ENCODE results near the gene TRAF3IP1. TPM values are rescaled to one million over a fixed set of nuclear protein-coding genes. Genes with fewer than 3 reads are reported as not detected.
A peak's percentile ranks its signal among the peaks of the same experiment; 100 is the strongest.

TRAF3IP1 gene
- total RNA-seq, 2 experiments from 2014 or later = 3.6 to 6.1 TPM

GRCh38 chr2:238415036-238415764 is 94.9 kb downstream of the TRAF3IP1 start:
- CTCF ChIA-PET = interaction anchor here (0.6 to 1.7 kb wide), 3 partner anchors 9 to 159 kb away, joined by 3 to 5 read pairs (median 3); no protein-coding TSS in a partner anchor
- peaks cover 13% of the 10 kb centered on the region for H3K9me3 Mint-ChIP-seq
- no peak overlapping the region for H3K27ac Mint-ChIP-seq
- H3K4me3 Mint-ChIP-seq = no peak overlapping the region
- H3K36me3 Mint-ChIP-seq (ENCODE audit: low read depth) = peaks cover 5% of the 10 kb centered on the region
- peak; percentile 56 for DNase-seq
- no peaks in the 10 kb centered on the region for H3K27me3 Mint-ChIP-seq (ENCODE audit: low read depth)
- peaks cover 2% of the 10 kb centered on the region for H3K4me1 Mint-ChIP-seq (ENCODE audit: low read depth)
- intact Hi-C loops (cut with micrococcal nuclease) = no loop called here

DNA sequence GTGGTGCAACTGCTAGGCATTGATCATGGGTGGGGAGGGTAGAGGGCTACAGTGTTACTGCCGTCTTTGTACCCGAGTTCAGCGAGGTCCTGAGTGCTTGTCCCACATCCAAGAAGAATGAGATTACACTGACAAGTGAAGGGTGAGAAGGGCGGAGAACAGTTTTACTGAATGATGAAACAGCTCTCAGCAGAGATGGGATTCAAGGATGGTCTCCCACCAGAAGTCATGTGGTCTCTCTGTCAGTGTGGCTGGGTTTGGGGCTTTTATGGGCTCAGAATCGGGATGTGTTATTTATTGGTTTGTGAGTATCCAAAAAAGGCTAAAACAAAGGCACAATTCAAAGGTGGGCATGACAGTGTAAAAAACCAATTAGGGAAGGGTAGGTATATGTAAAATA is 95.6 kb downstream of the TRAF3IP1 start:
- Mint-ChIP-seq H3K9me3 (peaks cover 13% of the 10 kb centered on the region), H3K36me3 (ENCODE audit: low read depth) (peaks cover 5% of the 10 kb centered on the region), H3K4me3 (no peak overlapping the region), H3K27ac (no peak overlapping the region), H3K27me3 (ENCODE audit: low read depth) (no peaks in the 10 kb centered on the region), H3K4me1 (ENCODE audit: low read depth) (peaks cover 2% of the 10 kb centered on the region)
- intact Hi-C loops (cut with micrococcal nuclease) = no loop called here
- CTCF ChIA-PET = interaction anchor here (1.7 kb wide), 1 partner anchor 10 kb away, joined by 5 read pairs; no protein-coding TSS in a partner anchor
- no peak for DNase-seq

GRCh38 chr2:238418196-238418998 is 98.1 kb downstream of the TRAF3IP1 start:
- CTCF ChIA-PET = no interaction called here
- H3K36me3 Mint-ChIP-seq (ENCODE audit: low read depth) = peaks cover 5% of the 10 kb centered on the region
- peaks cover 13% of the 10 kb centered on the region for H3K9me3 Mint-ChIP-seq
- no peak overlapping the region for H3K27ac Mint-ChIP-seq
- intact Hi-C loops (cut with micrococcal nuclease) = no loop called here
- DNase-seq = no peak
- no peak overlapping the region for H3K4me3 Mint-ChIP-seq
- no peaks in the 10 kb centered on the region for H3K27me3 Mint-ChIP-seq (ENCODE audit: low read depth)
- peaks cover 2% of the 10 kb centered on the region for H3K4me1 Mint-ChIP-seq (ENCODE audit: low read depth)

DNA sequence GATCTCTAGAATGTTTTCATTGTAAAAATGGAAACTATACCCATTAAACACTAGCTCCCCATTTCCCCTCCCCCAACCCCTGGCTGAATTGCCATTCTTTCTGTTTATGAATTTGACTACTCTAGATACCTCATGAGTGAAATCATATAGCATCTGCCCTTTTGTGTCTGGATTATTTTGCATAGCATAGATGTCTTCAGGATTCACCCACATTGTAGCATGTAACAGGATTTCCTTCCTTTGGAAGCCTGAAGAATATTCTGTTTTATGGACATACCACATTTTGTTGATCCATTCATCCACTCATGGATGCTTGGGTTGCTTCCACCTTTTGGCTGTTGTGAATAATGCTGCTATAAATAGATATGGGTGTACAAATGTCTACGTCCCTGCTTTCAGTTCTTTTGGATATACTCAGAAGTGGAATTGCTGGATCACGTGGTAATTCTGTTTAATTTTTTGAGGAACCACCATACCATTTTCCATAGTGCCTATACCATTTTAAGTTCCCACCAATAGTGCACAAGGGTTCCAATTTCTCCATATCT is 98.8 kb downstream of the TRAF3IP1 start:
- H3K27ac Mint-ChIP-seq = no peak overlapping the region
- no peak overlapping the region for H3K4me3 Mint-ChIP-seq
- peaks cover 2% of the 10 kb centered on the region for H3K4me1 Mint-ChIP-seq (ENCODE audit: low read depth)
- no peak for DNase-seq
- no peaks in the 10 kb centered on the region for H3K27me3 Mint-ChIP-seq (ENCODE audit: low read depth)
- CTCF ChIA-PET = no interaction called here
- peaks cover 13% of the 10 kb centered on the region for H3K9me3 Mint-ChIP-seq
- H3K36me3 Mint-ChIP-seq (ENCODE audit: low read depth) = peaks cover 5% of the 10 kb centered on the region
- intact Hi-C loops (cut with micrococcal nuclease) = no loop called here

- Mint-ChIP-seq H3K27ac (no peak overlapping the region), H3K4me3 (no peak overlapping the region), H3K27me3 (ENCODE audit: low read depth) (no peaks in the 10 kb centered on the region), H3K9me3 (peaks cover 12% of the 10 kb centered on the region), H3K4me1 (ENCODE audit: low read depth) (no peaks in the 10 kb centered on the region), H3K36me3 (ENCODE audit: low read depth) (peaks cover 5% of the 10 kb centered on the region)
- CTCF ChIA-PET = no interaction called here
- intact Hi-C loops (cut with micrococcal nuclease) = no loop called here
- no peak for DNase-seq
Observed at GRCh38 chr2:238420442-238420841, 100.1 kb downstream of the TRAF3IP1 start.

GRCh38 chr2:238420878-238421694 is 100.8 kb downstream of the TRAF3IP1 start:
- H3K9me3 Mint-ChIP-seq = peaks cover 8% of the 10 kb centered on the region
- CTCF ChIA-PET = no interaction called here
- no peak overlapping the region for H3K4me3 Mint-ChIP-seq
- H3K36me3 Mint-ChIP-seq (ENCODE audit: low read depth) = peaks cover 5% of the 10 kb centered on the region
- no peak overlapping the region for H3K27ac Mint-ChIP-seq
- intact Hi-C loops (cut with micrococcal nuclease) = no loop called here
- no peaks in the 10 kb centered on the region for H3K27me3 Mint-ChIP-seq (ENCODE audit: low read depth)
- H3K4me1 Mint-ChIP-seq (ENCODE audit: low read depth) = peaks cover 1% of the 10 kb centered on the region
- DNase-seq = no peak

DNA sequence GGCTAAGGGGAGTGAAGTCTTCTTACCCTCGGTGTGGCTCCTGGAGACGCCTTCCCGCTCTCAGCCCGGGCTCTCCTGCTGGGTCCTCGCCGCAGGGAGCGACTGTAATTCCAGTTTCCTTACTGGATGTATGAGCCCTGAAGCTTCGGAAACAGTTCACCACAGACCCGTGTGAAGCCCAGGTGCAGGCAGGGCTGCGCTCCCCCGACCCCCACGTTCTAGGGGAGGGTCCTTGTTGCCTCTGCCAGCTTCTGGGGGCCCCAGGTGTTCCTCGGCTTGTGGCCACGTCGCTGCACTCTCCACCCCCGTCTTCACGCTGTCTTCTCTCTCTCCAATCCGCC is 101.3 kb downstream of the TRAF3IP1 start:
- CTCF ChIA-PET = no interaction called here
- Mint-ChIP-seq H3K9me3 (peaks cover 2% of the 10 kb centered on the region), H3K4me1 (ENCODE audit: low read depth) (peaks cover 3% of the 10 kb centered on the region), H3K4me3 (no peak overlapping the region), H3K27me3 (ENCODE audit: low read depth) (no peaks in the 10 kb centered on the region), H3K36me3 (ENCODE audit: low read depth) (peaks cover 2% of the 10 kb centered on the region), H3K27ac (no peak overlapping the region)
- intact Hi-C loops (cut with micrococcal nuclease) = no loop called here
- DNase-seq = no peak

- Mint-ChIP-seq H3K4me1 (ENCODE audit: low read depth) (peaks cover 3% of the 10 kb centered on the region), H3K36me3 (ENCODE audit: low read depth) (no peaks in the 10 kb centered on the region), H3K27ac (no peak overlapping the region), H3K27me3 (ENCODE audit: low read depth) (no peaks in the 10 kb centered on the region), H3K4me3 (no peak overlapping the region), H3K9me3 (no peaks in the 10 kb centered on the region)
- intact Hi-C loops (cut with micrococcal nuclease) = no loop called here
- CTCF ChIA-PET = no interaction called here
- DNase-seq = no peak
Observed at GRCh38 chr2:238422285-238422684, 102.0 kb downstream of the TRAF3IP1 start.

- CTCF ChIA-PET = interaction anchor here (0.7 kb wide), 1 partner anchor 160 kb away, joined by 3 read pairs; no protein-coding TSS in a partner anchor
- no peak for DNase-seq
- no peak overlapping the region for H3K27ac Mint-ChIP-seq
- no peak overlapping the region for H3K4me3 Mint-ChIP-seq
- intact Hi-C loops (cut with micrococcal nuclease) = no loop called here
- peaks cover 1% of the 10 kb centered on the region for H3K36me3 Mint-ChIP-seq (ENCODE audit: low read depth)
- H3K27me3 Mint-ChIP-seq (ENCODE audit: low read depth) = no peaks in the 10 kb centered on the region
- H3K9me3 Mint-ChIP-seq = no peaks in the 10 kb centered on the region
- H3K4me1 Mint-ChIP-seq (ENCODE audit: low read depth) = peaks cover 10% of the 10 kb centered on the region
Observed at GRCh38 chr2:238422940-238423339, 102.6 kb downstream of the TRAF3IP1 start.

- DNase-seq = no peak
- Mint-ChIP-seq H3K4me1 (ENCODE audit: low read depth) (peaks cover 18% of the 10 kb centered on the region), H3K4me3 (no peak overlapping the region), H3K36me3 (ENCODE audit: low read depth) (peaks cover 5% of the 10 kb centered on the region), H3K9me3 (no peaks in the 10 kb centered on the region), H3K27ac (no peak overlapping the region), H3K27me3 (ENCODE audit: low read depth) (no peaks in the 10 kb centered on the region)
- intact Hi-C loops (cut with micrococcal nuclease) = no loop called here
- CTCF ChIA-PET = interaction anchor here (0.6 to 0.7 kb wide), 2 partner anchors 38 to 158 kb away, joined by 3 to 4 read pairs; no protein-coding TSS in a partner anchor
Observed at GRCh38 chr2:238423561-238424312, 103.4 kb downstream of the TRAF3IP1 start.

DNA sequence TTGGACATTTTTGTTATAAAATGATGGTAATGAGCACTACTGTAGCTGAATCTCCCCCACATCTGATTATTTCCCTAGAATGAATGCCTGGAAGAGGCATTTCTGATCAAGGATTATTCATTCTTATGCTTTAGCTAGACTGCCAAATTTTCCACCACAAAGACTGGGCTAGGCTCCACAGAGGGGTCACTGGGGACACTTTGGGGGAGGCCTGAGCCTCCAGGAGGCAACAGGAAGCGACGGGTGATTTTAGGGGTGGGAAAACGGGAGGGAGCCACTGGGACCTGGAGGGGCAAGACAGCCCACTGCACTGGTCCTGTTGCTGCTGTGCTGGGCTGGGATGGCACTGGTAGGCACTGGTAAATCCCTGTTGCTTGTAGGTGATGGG is 104.0 kb downstream of the TRAF3IP1 start:
- H3K27me3 Mint-ChIP-seq (ENCODE audit: low read depth) = no peaks in the 10 kb centered on the region
- CTCF ChIA-PET = no interaction called here
- H3K9me3 Mint-ChIP-seq = no peaks in the 10 kb centered on the region
- H3K4me1 Mint-ChIP-seq (ENCODE audit: low read depth) = peaks cover 22% of the 10 kb centered on the region
- no peak for DNase-seq
- intact Hi-C loops (cut with micrococcal nuclease) = no loop called here
- H3K4me3 Mint-ChIP-seq = no peak overlapping the region
- H3K27ac Mint-ChIP-seq = no peak overlapping the region
- peaks cover 9% of the 10 kb centered on the region for H3K36me3 Mint-ChIP-seq (ENCODE audit: low read depth)

All from activated naive CD4-positive, alpha-beta T cell treated with anti-CD3 and anti-CD28 coated beads for 36 hours (primary cell).